GM23248 (cell line): ENCODE data around the gene CFAP65.

Experiments
- EZH2 ChIP-seq: fragments of 200-600 bp; sonication (generic); IDR thresholded peaks from 2 replicates; pipeline ENCODE4 v1.6.1; 2018; ENCODE audit warnings: antibody characterized with exemption, mild to moderate bottlenecking; ENCODE audit not compliant: insufficient read depth, poor library complexity, severe bottlenecking
- EZH2phosphoT487 ChIP-seq: fragments of 200-600 bp; sonication (generic); IDR thresholded peaks from 2 replicates; pipeline ENCODE4 v1.6.1; 2018; ENCODE audit warnings: antibody characterized with exemption, moderate library complexity, mild to moderate bottlenecking, low read depth; ENCODE audit not compliant: insufficient read depth

- TF ChIP-seq EZH2 (no peak), EZH2phosphoT487 (no peak)
Measured at GRCh38 chr2:219072741-219073250, 31.5 kb upstream of the CFAP65 start.
